Natural killer cell (primary cell): ENCODE measurements around the gene MCF2L. TPM values are rescaled to one million over a fixed set of nuclear protein-coding genes. Genes with fewer than 3 reads are reported as not detected.
A peak's percentile ranks its signal among the peaks of the same experiment; 100 is the strongest.

Experiments used
- ATAC-seq, 3 donors: fragments of 150-1000 bp in 2 of 3; fragments of 200-7000 bp in 1 of 3; cut with Tn5 transposase; 1 replicate in 1 of 3; 2 replicates in 2 of 3; pipeline ENCODE4 v1.10.0; 2021; ENCODE audit warnings: mild to moderate bottlenecking in 2 of 3, moderate library complexity in 2 of 3
- DNase-seq, 2 donors: peaks; one replicate each; pipeline versions ENCODE4 v3.0.0 to v3.0.0-alpha.2; 2013 to 2021; ENCODE audit warnings: mixed read lengths in 1 of 2
- H3K27ac ChIP-seq: one replicate; pipeline ENCODE4 v1.5.1; 2013; ENCODE audit warnings: mild to moderate bottlenecking, low read length
- H3K27me3 ChIP-seq: one replicate; pipeline ENCODE4 v1.6.1; 2013; ENCODE audit warnings: low read length; ENCODE audit not compliant: control insufficient read depth, insufficient read depth
- H3K36me3 ChIP-seq: one replicate; pipeline ENCODE4 v1.6.1; 2013; ENCODE audit warnings: low read length; ENCODE audit not compliant: control insufficient read depth, insufficient read depth
- H3K4me1 ChIP-seq: one replicate; pipeline ENCODE4 v1.6.1; 2013; ENCODE audit warnings: low read length; ENCODE audit not compliant: control insufficient read depth, insufficient read depth
- H3K4me3 ChIP-seq: one replicate; pipeline ENCODE4 v1.5.1; 2013; ENCODE audit warnings: low read length
- H3K9me3 ChIP-seq: one replicate; pipeline ENCODE4 v1.6.1; 2013; ENCODE audit warnings: low read length; ENCODE audit not compliant: control insufficient read depth, insufficient read depth
- H3K27ac Mint-ChIP-seq, 2 donors: one replicate each; pipeline ENCODE4 v1.8.0; 2022; ENCODE audit warnings: mild to moderate bottlenecking in 2 of 2, mixed read lengths in 2 of 2, moderate library complexity in 1 of 2
- H3K27me3 Mint-ChIP-seq, 2 donors: one replicate each; pipeline ENCODE4 v1.8.0; 2022; ENCODE audit warnings: low read depth in 2 of 2, mixed read lengths in 2 of 2
- H3K36me3 Mint-ChIP-seq: one replicate; pipeline ENCODE4 v1.8.0; 2022; ENCODE audit warnings: mixed read lengths
- H3K4me1 Mint-ChIP-seq, 2 donors: one replicate each; pipeline ENCODE4 v1.8.0; 2022; ENCODE audit warnings: mixed read lengths in 2 of 2
- H3K4me3 Mint-ChIP-seq: one replicate; pipeline ENCODE4 v1.8.0; 2022; ENCODE audit warnings: mild to moderate bottlenecking, moderate library complexity, mixed read lengths
- H3K9me3 Mint-ChIP-seq, 2 donors: one replicate each; pipeline ENCODE4 v1.8.0; 2022; ENCODE audit warnings: mixed read lengths in 2 of 2
- WGBS: methylation state at CpG from one replicate; pipeline ENCODE4 v1.1.7; 2013; ENCODE audit warnings: missing lambda C conversion rate; ENCODE audit not compliant: insufficient coverage; 5-methylcytosine and 5-hydroxymethylcytosine counted together
- intact Hi-C: fragments of 100-400 bp; cut with micrococcal nuclease; formaldehyde crosslinking; loops from one replicate; pipeline ENCODE4 v1.14.2; 2022
- total RNA-seq, 4 donors: library from RNA; stranded (reverse); fragments of 120-200 nt in 1 of 4; gene quantifications; one replicate each; pipeline versions ENCODE4 v1.2.3 to v1.2.4, GENCODE V29; 2013 to 2022
- TF ChIP-seq, protein P1 (sequence below): fragments of 200-600 bp; IDR thresholded peaks from one replicate; pipeline ENCODE4 v1.8.0; 2022; ENCODE audit warnings: antibody characterized with exemption

The MCF2L gene
- total RNA-seq, 3 donors from 2014 or later (not counting 1 experiment from before 2014, with no cell fraction given): 1.7 to 3.0 (median 3.0) TPM

DNA sequence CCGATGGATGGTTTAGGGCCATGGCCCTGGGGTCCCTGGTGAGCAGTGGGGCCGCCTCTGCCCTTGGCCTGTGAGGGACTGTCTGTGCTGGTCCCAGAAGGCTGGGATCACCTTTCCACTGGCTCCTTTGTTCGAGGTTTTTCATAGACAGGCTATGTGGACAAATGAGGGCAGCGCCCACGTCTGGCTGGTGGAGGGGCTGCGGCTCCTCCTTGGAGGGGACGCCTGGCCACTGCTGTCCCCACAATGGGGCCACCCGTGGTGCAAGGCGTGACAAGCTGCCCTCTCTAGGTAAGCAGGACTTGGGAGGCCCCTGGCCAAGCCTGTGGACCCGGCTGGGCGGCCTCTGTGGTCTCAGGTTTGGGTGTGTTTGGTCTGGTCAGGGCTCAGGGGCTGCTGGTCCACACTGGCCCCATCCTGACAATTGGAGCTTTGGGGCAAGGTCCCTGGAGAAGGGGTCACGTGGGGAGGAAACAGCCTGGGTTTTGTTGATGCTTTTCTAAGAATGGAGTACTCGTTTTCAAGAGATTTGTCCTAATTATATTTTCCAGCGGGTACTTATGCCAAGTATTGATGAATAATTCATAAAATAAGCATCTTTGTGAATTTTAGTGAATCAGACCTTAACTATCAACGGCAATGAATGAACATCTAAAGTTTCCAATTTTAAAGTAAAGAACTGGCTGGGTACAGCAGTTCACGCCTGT lies 33.3 kb downstream of the MCF2L start:
- Histone ChIP-seq H3K27ac (no peak overlapping the region), H3K4me3 (no peak overlapping the region), H3K9me3 (peaks cover 20% of the 10 kb centered on the region), H3K4me1 (peaks cover 23% of the 10 kb centered on the region), H3K27me3 (no peaks in the 10 kb centered on the region), H3K36me3 (no peaks in the 10 kb centered on the region)
- ATAC-seq (no peak), DNase-seq (no peak)
- Mint-ChIP-seq H3K36me3 (no peaks in the 10 kb centered on the region), H3K27me3 (peaks cover 18 to 23% of the 10 kb centered on the region in 2 donors), H3K27ac (no peak overlapping the region), H3K9me3 (peaks cover 0 to 3% of the 10 kb centered on the region in 2 donors), H3K4me1 (peaks cover 6% of the 10 kb centered on the region in 2 donors), H3K4me3 (no peak overlapping the region)
- TF ChIP-seq, protein P1, sequence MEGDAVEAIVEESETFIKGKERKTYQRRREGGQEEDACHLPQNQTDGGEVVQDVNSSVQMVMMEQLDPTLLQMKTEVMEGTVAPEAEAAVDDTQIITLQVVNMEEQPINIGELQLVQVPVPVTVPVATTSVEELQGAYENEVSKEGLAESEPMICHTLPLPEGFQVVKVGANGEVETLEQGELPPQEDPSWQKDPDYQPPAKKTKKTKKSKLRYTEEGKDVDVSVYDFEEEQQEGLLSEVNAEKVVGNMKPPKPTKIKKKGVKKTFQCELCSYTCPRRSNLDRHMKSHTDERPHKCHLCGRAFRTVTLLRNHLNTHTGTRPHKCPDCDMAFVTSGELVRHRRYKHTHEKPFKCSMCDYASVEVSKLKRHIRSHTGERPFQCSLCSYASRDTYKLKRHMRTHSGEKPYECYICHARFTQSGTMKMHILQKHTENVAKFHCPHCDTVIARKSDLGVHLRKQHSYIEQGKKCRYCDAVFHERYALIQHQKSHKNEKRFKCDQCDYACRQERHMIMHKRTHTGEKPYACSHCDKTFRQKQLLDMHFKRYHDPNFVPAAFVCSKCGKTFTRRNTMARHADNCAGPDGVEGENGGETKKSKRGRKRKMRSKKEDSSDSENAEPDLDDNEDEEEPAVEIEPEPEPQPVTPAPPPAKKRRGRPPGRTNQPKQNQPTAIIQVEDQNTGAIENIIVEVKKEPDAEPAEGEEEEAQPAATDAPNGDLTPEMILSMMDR: no peak
- WGBS: 80% methylated on average over 15 of the region's 16 CpGs
- intact Hi-C loops: no loop called here

DNA sequence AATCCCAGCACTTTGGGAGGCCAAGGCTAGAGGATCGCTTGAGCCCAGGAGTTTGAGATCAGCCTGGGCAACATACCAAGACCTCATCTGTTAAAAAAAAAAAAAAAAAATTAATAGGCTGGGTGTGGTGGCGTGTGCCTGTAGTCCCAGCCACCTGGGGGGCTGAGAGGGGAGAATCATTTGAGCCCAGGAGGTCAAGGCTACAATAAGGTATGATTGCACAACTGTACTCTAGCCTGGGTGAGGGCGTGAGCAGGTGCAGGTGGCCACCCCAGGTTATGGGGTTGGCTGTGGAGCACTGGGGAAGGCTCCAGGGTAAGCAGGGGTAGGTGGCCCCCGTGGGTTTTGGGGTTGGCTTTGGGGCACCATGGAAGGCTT lies 33.9 kb downstream of the MCF2L start:
- H3K4me3 Mint-ChIP-seq: no peak overlapping the region
- H3K27me3 Mint-ChIP-seq: peaks cover 18 to 23% of the 10 kb centered on the region in 2 donors
- no peaks in the 10 kb centered on the region for H3K36me3 Mint-ChIP-seq
- TF ChIP-seq, protein P1: no peak
- Histone ChIP-seq H3K4me1 (peaks cover 23% of the 10 kb centered on the region), H3K4me3 (no peak overlapping the region), H3K36me3 (no peaks in the 10 kb centered on the region), H3K27ac (no peak overlapping the region), H3K9me3 (peaks cover 20% of the 10 kb centered on the region), H3K27me3 (no peaks in the 10 kb centered on the region)
- 91% methylated on average over 4 of the region's 4 CpGs for WGBS
- H3K9me3 Mint-ChIP-seq: peaks cover 0 to 3% of the 10 kb centered on the region in 2 donors
- intact Hi-C loops: no loop called here
- ATAC-seq (no peak), DNase-seq (no peak)
- no peak overlapping the region for H3K27ac Mint-ChIP-seq
- peaks cover 6% of the 10 kb centered on the region in 2 donors for H3K4me1 Mint-ChIP-seq

DNA sequence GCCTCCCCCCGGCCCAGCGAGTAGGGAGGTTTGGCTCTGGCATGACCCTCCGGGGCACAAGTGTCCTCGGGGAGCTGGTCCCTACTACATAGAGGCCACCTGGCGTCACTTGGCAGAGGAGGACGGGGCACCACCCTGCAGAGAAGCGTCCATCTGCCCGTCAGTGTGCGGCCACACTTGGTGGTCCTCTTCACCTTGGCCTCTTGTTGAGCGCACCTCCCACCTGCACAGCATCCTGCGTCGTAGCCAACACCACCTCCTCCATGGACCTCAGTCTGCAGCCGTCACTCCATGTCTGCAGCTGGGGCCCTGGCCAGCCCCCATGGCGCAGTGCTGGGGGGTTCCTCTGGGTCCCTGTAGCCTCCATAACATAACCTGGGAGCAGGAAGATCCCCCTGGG lies 35.1 kb downstream of the MCF2L start:
- intact Hi-C loops: no loop called here
- Mint-ChIP-seq H3K4me3 (no peak overlapping the region), H3K27ac (peak overlapping the region in 1 of 2 donors; percentile 91), H3K36me3 (no peaks in the 10 kb centered on the region), H3K4me1 (peaks cover 6% of the 10 kb centered on the region in 2 donors), H3K9me3 (peaks cover 0 to 3% of the 10 kb centered on the region in 2 donors), H3K27me3 (peaks cover 18 to 23% of the 10 kb centered on the region in 2 donors)
- TF ChIP-seq, protein P1: no peak
- Histone ChIP-seq H3K27ac (no peak overlapping the region), H3K27me3 (no peaks in the 10 kb centered on the region), H3K9me3 (peaks cover 20% of the 10 kb centered on the region), H3K4me3 (no peak overlapping the region), H3K36me3 (no peaks in the 10 kb centered on the region), H3K4me1 (peaks cover 23% of the 10 kb centered on the region)
- no peak for ATAC-seq
- WGBS: 97% methylated on average over 14 of the region's 14 CpGs
- DNase-seq: no peak
